Measurements from ENCODE around the gene CST6.
"Not testable (repeated sequence)": the region's sequence is repeated elsewhere in the genome, so short reads cannot be mapped to it uniquely, and the experiment has no call there.

The CST6 gene

GRCh38 chr11:66015936-66016792 lies 4.4 kb downstream of the CST6 start:
- TF ChIP-seq, protein P1, sequence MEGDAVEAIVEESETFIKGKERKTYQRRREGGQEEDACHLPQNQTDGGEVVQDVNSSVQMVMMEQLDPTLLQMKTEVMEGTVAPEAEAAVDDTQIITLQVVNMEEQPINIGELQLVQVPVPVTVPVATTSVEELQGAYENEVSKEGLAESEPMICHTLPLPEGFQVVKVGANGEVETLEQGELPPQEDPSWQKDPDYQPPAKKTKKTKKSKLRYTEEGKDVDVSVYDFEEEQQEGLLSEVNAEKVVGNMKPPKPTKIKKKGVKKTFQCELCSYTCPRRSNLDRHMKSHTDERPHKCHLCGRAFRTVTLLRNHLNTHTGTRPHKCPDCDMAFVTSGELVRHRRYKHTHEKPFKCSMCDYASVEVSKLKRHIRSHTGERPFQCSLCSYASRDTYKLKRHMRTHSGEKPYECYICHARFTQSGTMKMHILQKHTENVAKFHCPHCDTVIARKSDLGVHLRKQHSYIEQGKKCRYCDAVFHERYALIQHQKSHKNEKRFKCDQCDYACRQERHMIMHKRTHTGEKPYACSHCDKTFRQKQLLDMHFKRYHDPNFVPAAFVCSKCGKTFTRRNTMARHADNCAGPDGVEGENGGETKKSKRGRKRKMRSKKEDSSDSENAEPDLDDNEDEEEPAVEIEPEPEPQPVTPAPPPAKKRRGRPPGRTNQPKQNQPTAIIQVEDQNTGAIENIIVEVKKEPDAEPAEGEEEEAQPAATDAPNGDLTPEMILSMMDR (IDR thresholded peaks at IDR 0.05; ENCODE audit: insufficient read depth, low read depth, low read length, missing control alignments) = no peak
- H3K4me3 ChIP-seq (ENCODE audit: low read length) = no peak overlapping the region
- DNase-seq (ENCODE audit: low read depth) = no peak

GRCh38 chr11:66016793-66017177 lies 5.0 kb downstream of the CST6 start:
- H3K4me3 ChIP-seq (ENCODE audit: low read length) = no peak overlapping the region
- TF ChIP-seq, protein P1 (IDR thresholded peaks at IDR 0.05; ENCODE audit: insufficient read depth, low read depth, low read length, missing control alignments) = no peak
- DNase-seq (ENCODE audit: low read depth) = no peak

GRCh38 chr11:66017321-66017720 lies 5.5 kb downstream of the CST6 start:
- no peak overlapping the region for H3K4me3 ChIP-seq (ENCODE audit: low read length)
- TF ChIP-seq, protein P1 (IDR thresholded peaks at IDR 0.05; ENCODE audit: insufficient read depth, low read depth, low read length, missing control alignments) = no peak
- no peak for DNase-seq (ENCODE audit: low read depth)

DNA sequence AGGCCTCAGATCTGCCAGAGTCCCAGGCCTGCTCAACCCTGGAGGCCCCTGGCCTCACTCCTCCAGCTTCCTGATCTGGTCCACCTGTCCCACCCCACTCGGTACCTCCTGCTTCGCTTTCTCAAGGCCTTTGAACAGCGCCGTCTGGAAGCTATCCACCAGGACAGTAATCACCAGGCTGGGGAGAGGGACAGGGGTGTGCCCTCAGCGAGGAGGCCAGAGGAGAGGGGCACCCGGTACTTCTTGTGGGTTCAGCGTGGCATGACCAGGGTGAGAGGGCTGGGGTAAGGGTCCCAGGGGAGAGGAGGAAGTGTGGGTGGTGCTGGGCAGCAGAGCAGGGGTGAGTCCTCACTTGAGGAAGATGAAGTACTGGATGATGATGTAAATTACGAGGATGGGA lies 8.4 kb downstream of the CST6 start:
- TF ChIP-seq, protein P1 (IDR thresholded peaks at IDR 0.05; ENCODE audit: insufficient read depth, low read depth, low read length, missing control alignments) = no peak
- H3K4me3 ChIP-seq (ENCODE audit: low read length) = no peak overlapping the region
- no peak for DNase-seq (ENCODE audit: low read depth)

GRCh38 chr11:66020618-66021357 lies 9.0 kb downstream of the CST6 start:
- H3K4me3 ChIP-seq (ENCODE audit: low read length) = no peak overlapping the region
- DNase-seq (ENCODE audit: low read depth) = peak; percentile 74
- TF ChIP-seq, protein P1 (IDR thresholded peaks at IDR 0.05; ENCODE audit: insufficient read depth, low read depth, low read length, missing control alignments) = no peak

GRCh38 chr11:66022401-66023185 lies 10.8 kb downstream of the CST6 start:
- DNase-seq (ENCODE audit: low read depth) = peak; percentile 58
- H3K4me3 ChIP-seq (ENCODE audit: low read length) = no peak overlapping the region
- TF ChIP-seq, protein P1 (IDR thresholded peaks at IDR 0.05; ENCODE audit: insufficient read depth, low read depth, low read length, missing control alignments) = peak; percentile 82

GRCh38 chr11:66023186-66023440 lies 11.3 kb downstream of the CST6 start:
- DNase-seq (ENCODE audit: low read depth); H3K4me3 ChIP-seq (ENCODE audit: low read length): not testable (repeated sequence)

All from epithelial cell of esophagus (primary cell).